Activated CD4-positive, alpha-beta memory T cell treated with anti-CD3 and anti-CD28 coated beads, Interleukin-2, amount 10 ng/mL, durations not matched to agents 7 days and 5 days (primary cell): ENCODE measurements around the gene OR8B3. TPM values are rescaled to one million over a fixed set of nuclear protein-coding genes. Genes with fewer than 3 reads are reported as not detected.

Source experiments
- total RNA-seq, 2 experiments: library from RNA; stranded (reverse); gene quantifications; one replicate each; pipeline ENCODE4 v1.2.3, GENCODE V29; 2021

OR8B3 gene
- total RNA-seq, 2 experiments from 2014 or later = not detected

Other genes with a start within 250 kb of the OR8B3 start
- gene OR10D3, start 215.7 kb downstream of the OR8B3 start, total RNA-seq = not detected
- gene OR8G1, start 157.9 kb downstream of the OR8B3 start, total RNA-seq = not detected
- not detected for gene OR8G5, start 142.6 kb downstream of the OR8B3 start, total RNA-seq
- not detected for gene OR8D1, start 85.1 kb downstream of the OR8B3 start, total RNA-seq
- gene OR8D2, start 78.8 kb downstream of the OR8B3 start, total RNA-seq = not detected
- not detected for gene OR8B2, start 14.5 kb downstream of the OR8B3 start, total RNA-seq
- not detected for gene OR8B4, start 25.8 kb upstream of the OR8B3 start, total RNA-seq
- not detected for gene OR8B8, start 46.7 kb upstream of the OR8B3 start, total RNA-seq
- gene OR8B12, start 144.6 kb upstream of the OR8B3 start, total RNA-seq = not detected
- gene OR8A1, start 171.0 kb upstream of the OR8B3 start, total RNA-seq = not detected
- not detected for gene PANX3, start 212.4 kb upstream of the OR8B3 start, total RNA-seq
- 10 to 100 TPM; 41.4 to 50.6 TPM for gene TBRG1, start 223.8 kb upstream of the OR8B3 start, total RNA-seq